GM12878 (cell line): ENCODE results near the gene B3GALT4. TPM values are rescaled to one million over a fixed set of nuclear protein-coding genes. Genes with fewer than 3 reads are reported as not detected.

ENCODE experiments used
- BCL11A ChIP-seq: IDR thresholded peaks from 2 replicates; pipeline ENCODE4 v1.6.1; 2011; ENCODE audit warnings: low read depth, low read length
- CBX3 ChIP-seq: fragments of 200-600 bp; sonication (generic); IDR thresholded peaks from 2 replicates; pipeline ENCODE4 v1.6.1; 2016; ENCODE audit warnings: low read depth, borderline replicate concordance
- HDAC2 ChIP-seq: fragments of 200-600 bp; sonication (generic); IDR thresholded peaks from 2 replicates; pipeline ENCODE4 v1.6.1; 2017
- IKZF1 ChIP-seq: fragments of 450-650 bp; conservative IDR thresholded peaks from 2 replicates; pipeline ENCODE4 v1.6.1; 2017; ENCODE audit warnings: antibody characterized with exemption, mild to moderate bottlenecking
- IRF5 ChIP-seq: fragments of 450-650 bp; IDR thresholded peaks from 2 replicates; pipeline ENCODE4 v1.6.1; 2017; ENCODE audit warnings: borderline replicate concordance
- JUNB ChIP-seq: IDR thresholded peaks from 2 replicates; pipeline ENCODE4 v1.6.1; 2016; ENCODE audit warnings: antibody characterized with exemption, mild to moderate bottlenecking
- MTA2 ChIP-seq: fragments of 450-650 bp; IDR thresholded peaks from 2 replicates; pipeline ENCODE4 v1.6.1; 2016; ENCODE audit warnings: low read depth, mild to moderate bottlenecking, moderate library complexity
- MTA3 ChIP-seq: IDR thresholded peaks from 2 replicates; pipeline ENCODE4 v1.6.1; 2012; ENCODE audit warnings: low read length, inconsistent platforms, borderline replicate concordance
- MYC ChIP-seq: IDR thresholded peaks from 2 replicates; pipeline ENCODE4 v1.6.1; 2011; ENCODE audit warnings: mild to moderate bottlenecking, low read length, moderate library complexity, inconsistent platforms; ENCODE audit not compliant: insufficient read depth, insufficient replicate concordance, insufficient read length, severe bottlenecking
- NBN ChIP-seq: fragments of 450-650 bp; IDR thresholded peaks from 2 replicates; pipeline ENCODE4 v1.6.1; 2016
- NFIC ChIP-seq: IDR thresholded peaks from 2 replicates; pipeline ENCODE4 v1.6.1; 2012; ENCODE audit warnings: low read depth, mild to moderate bottlenecking, inconsistent platforms, low read length, moderate library complexity
- PAX5 ChIP-seq: IDR thresholded peaks from 2 replicates; pipeline ENCODE4 v1.6.1; 2011; ENCODE audit warnings: low read depth, low read length, borderline replicate concordance
- PML ChIP-seq: IDR thresholded peaks from 2 replicates; pipeline ENCODE4 v1.6.1; 2012; ENCODE audit warnings: low read length, inconsistent platforms
- RFX5 ChIP-seq: IDR thresholded peaks from 2 replicates; pipeline ENCODE4 v1.6.1; 2011; ENCODE audit warnings: low read depth, low read length, improper control_type of control experiment
- SIX5 ChIP-seq: IDR thresholded peaks from 2 replicates; pipeline ENCODE4 v1.6.1; 2011; ENCODE audit warnings: mild to moderate bottlenecking, low read depth, low read length, moderate library complexity; ENCODE audit not compliant: severe bottlenecking
- SMAD5 ChIP-seq: IDR thresholded peaks from 2 replicates; pipeline ENCODE4 v1.6.1; 2016; ENCODE audit warnings: antibody characterized with exemption, low read depth
- SRF ChIP-seq, 2 experiments: IDR thresholded peaks; 2 replicates each; pipeline ENCODE4 v1.6.1; 2011; ENCODE audit warnings: low read depth in 2 of 2, low read length in 2 of 2, mild to moderate bottlenecking in 1 of 2, moderate library complexity in 1 of 2
- STAT1 ChIP-seq: fragments of 450-650 bp; conservative IDR thresholded peaks from 2 replicates; pipeline ENCODE4 v1.6.1; 2014; ENCODE audit warnings: antibody characterized with exemption, mild to moderate bottlenecking
- STAT3 ChIP-seq: IDR thresholded peaks from 2 replicates; pipeline ENCODE4 v1.6.1; 2011; ENCODE audit warnings: low read depth, low read length, improper control_type of control experiment
- SUZ12 ChIP-seq: fragments of 200-600 bp; sonication (generic); IDR thresholded peaks from one replicate; pipeline ENCODE4 v1.6.1; 2018; ENCODE audit warnings: antibody characterized with exemption, mild to moderate bottlenecking; ENCODE audit not compliant: unreplicated experiment
- TBL1XR1 ChIP-seq: IDR thresholded peaks from 2 replicates; pipeline ENCODE4 v1.6.1; 2012; ENCODE audit warnings: low read depth, low read length, improper control_type of control experiment
- ZNF24 ChIP-seq: fragments of 450-650 bp; IDR thresholded peaks from 2 replicates; pipeline ENCODE4 v1.6.1; 2017; ENCODE audit warnings: antibody characterized with exemption, mild to moderate bottlenecking
- ZSCAN29 ChIP-seq: fragments of 450-650 bp; IDR thresholded peaks from 2 replicates; pipeline ENCODE4 v1.6.1; 2017; ENCODE audit warnings: mild to moderate bottlenecking, moderate library complexity
- ZZZ3 ChIP-seq: IDR thresholded peaks from 2 replicates; pipeline ENCODE4 v1.6.1; 2011; ENCODE audit warnings: low read depth; ENCODE audit not compliant: control insufficient read depth, insufficient read length
- polyA plus RNA-seq, 11 experiments: library from polyadenylated mRNA; depleted of rRNA in 4 of 11; unstranded in 6 of 11; stranded (reverse) in 5 of 11; fragments of >200 nt; fragmentation: Nextera tagmentation in 4 of 11; fragmentation: Illumina TruSeq in 1 of 11; extraction: Ambion mirVana in 4 of 11; extraction: Trizol in 1 of 11; gene quantifications; 1 replicate in 1 of 11; 2 replicates in 10 of 11; pipeline versions ENCODE4 v1.2.1 to v1.2.3, GENCODE V29; 2011 to 2016; ENCODE audit warnings: inconsistent platforms in 2 of 11, missing spikeins in 2 of 11, low read depth in 1 of 11
- total RNA-seq, 4 experiments: library from RNA; depleted of rRNA in 3 of 4; stranded (reverse); fragments of >200 nt in 3 of 4; fragmentation: Illumina TruSeq in 1 of 4; extraction: Trizol in 1 of 4; gene quantifications; 2 replicates each; pipeline versions ENCODE4 v1.2.1 to v1.2.3, GENCODE V29; 2013 to 2021
- TF ChIP-seq, protein P1 (sequence below): fragments of 450-650 bp; IDR thresholded peaks from 2 replicates; pipeline ENCODE4 v1.6.1; 2016; ENCODE audit warnings: mild to moderate bottlenecking, moderate library complexity, borderline replicate concordance
- TF ChIP-seq, protein P2 (sequence below): IDR thresholded peaks from 2 replicates; pipeline ENCODE4 v1.6.1; 2011; ENCODE audit warnings: low read depth, low read length, improper control_type of control experiment, borderline replicate concordance

Gene B3GALT4
- total and polyA plus RNA-seq, 10 of the 15 experiments (the other 5 are each of a cell fraction or from before 2014, with no cell fraction given), result 0.27 to 8.2 (median 2.6) TPM

GRCh38 chr6:33314515-33314942 is 37.6 kb downstream of the B3GALT4 start (continued):
- TF ChIP-seq PAX5, result no peak
- TF ChIP-seq, protein P1, sequence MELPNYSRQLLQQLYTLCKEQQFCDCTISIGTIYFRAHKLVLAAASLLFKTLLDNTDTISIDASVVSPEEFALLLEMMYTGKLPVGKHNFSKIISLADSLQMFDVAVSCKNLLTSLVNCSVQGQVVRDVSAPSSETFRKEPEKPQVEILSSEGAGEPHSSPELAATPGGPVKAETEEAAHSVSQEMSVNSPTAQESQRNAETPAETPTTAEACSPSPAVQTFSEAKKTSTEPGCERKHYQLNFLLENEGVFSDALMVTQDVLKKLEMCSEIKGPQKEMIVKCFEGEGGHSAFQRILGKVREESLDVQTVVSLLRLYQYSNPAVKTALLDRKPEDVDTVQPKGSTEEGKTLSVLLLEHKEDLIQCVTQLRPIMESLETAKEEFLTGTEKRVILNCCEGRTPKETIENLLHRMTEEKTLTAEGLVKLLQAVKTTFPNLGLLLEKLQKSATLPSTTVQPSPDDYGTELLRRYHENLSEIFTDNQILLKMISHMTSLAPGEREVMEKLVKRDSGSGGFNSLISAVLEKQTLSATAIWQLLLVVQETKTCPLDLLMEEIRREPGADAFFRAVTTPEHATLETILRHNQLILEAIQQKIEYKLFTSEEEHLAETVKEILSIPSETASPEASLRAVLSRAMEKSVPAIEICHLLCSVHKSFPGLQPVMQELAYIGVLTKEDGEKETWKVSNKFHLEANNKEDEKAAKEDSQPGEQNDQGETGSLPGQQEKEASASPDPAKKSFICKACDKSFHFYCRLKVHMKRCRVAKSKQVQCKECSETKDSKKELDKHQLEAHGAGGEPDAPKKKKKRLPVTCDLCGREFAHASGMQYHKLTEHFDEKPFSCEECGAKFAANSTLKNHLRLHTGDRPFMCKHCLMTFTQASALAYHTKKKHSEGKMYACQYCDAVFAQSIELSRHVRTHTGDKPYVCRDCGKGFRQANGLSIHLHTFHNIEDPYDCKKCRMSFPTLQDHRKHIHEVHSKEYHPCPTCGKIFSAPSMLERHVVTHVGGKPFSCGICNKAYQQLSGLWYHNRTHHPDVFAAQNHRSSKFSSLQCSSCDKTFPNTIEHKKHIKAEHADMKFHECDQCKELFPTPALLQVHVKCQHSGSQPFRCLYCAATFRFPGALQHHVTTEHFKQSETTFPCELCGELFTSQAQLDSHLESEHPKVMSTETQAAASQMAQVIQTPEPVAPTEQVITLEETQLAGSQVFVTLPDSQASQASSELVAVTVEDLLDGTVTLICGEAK, result no peak
- TF ChIP-seq ZNF24, result no peak
- TF ChIP-seq TBL1XR1, result no peak
- TF ChIP-seq, protein P2, sequence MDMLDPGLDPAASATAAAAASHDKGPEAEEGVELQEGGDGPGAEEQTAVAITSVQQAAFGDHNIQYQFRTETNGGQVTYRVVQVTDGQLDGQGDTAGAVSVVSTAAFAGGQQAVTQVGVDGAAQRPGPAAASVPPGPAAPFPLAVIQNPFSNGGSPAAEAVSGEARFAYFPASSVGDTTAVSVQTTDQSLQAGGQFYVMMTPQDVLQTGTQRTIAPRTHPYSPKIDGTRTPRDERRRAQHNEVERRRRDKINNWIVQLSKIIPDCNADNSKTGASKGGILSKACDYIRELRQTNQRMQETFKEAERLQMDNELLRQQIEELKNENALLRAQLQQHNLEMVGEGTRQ, result peak; percentile 28; the same call in 1 of the 2 replicates
- no peak for TF ChIP-seq SIX5
- no peak for TF ChIP-seq HDAC2
- TF ChIP-seq ZZZ3, result no peak
- no peak for TF ChIP-seq MTA3
- no peak for TF ChIP-seq BCL11A
- TF ChIP-seq MYC, result no peak
- no peak for TF ChIP-seq SMAD5
- TF ChIP-seq PML, result no peak
- no peak for TF ChIP-seq ZSCAN29
- no peak for TF ChIP-seq CBX3
- TF ChIP-seq STAT3, result no peak
- TF ChIP-seq NFIC, result no peak; the same call in 1 of the 2 replicates
- peak; percentile 26; the same call in 1 of the 2 replicates for TF ChIP-seq MTA2
- no peak for TF ChIP-seq STAT1
- no peak for TF ChIP-seq IRF5
- no peak for TF ChIP-seq SUZ12
- TF ChIP-seq SRF (IDR thresholded peaks at IDR 0.05; ENCODE audit: low read depth in 2 of 2, low read length in 2 of 2), result no peak
- TF ChIP-seq IKZF1, result 0 out of 2 replicates have a peak, but pooled peaks have one; percentile 18
- TF ChIP-seq RFX5, result no peak
- no peak for TF ChIP-seq NBN
- TF ChIP-seq JUNB, result no peak
